Measurements from ENCODE around the gene OR10H3.

- TF ChIP-seq CREB1 (IDR thresholded peaks at IDR 0.05; ENCODE audit: low read depth) (no peak), MAX (IDR thresholded peaks at IDR 0.05) (no peak), REST (IDR thresholded peaks at IDR 0.05; ENCODE audit: low read depth) (no peak), ZBTB7A (IDR thresholded peaks at IDR 0.05; ENCODE audit: low read depth) (no peak), TCF12 (IDR thresholded peaks at IDR 0.05; ENCODE audit: low read depth) (no peak), EP300 (IDR thresholded peaks at IDR 0.05; ENCODE audit: borderline replicate concordance) (no peak), YY1 (IDR thresholded peaks at IDR 0.05; ENCODE audit: low read depth) (no peak), CEBPB (IDR thresholded peaks at IDR 0.05) (no peak), USF1 (IDR thresholded peaks at IDR 0.05) (no peak), TEAD4 (IDR thresholded peaks at IDR 0.05) (no peak), RAD21 (IDR thresholded peaks at IDR 0.05; ENCODE audit: low read depth) (no peak)
Measured at GRCh38 chr19:15790096-15790495, 52.3 kb downstream of the OR10H3 start.

Data from Ishikawa (cell line).